DND-41 (cell line): ENCODE measurements around the gene DST.

Experiments
- ATAC-seq: fragments of 200-7000 bp; cut with Tn5 transposase; 3 replicates; pipeline ENCODE4 v1.9.1; 2021; ENCODE audit warnings: low read depth; ENCODE audit not compliant: insufficient read depth
- DNase-seq: peaks from one replicate; pipeline ENCODE4 v3.0.0-alpha.2; 2020
- H2AFZ ChIP-seq: 2 replicates; pipeline ENCODE4 v1.6.0; 2012; ENCODE audit warnings: low read depth, low read length
- H3K27ac ChIP-seq: 2 replicates; pipeline ENCODE4 v1.5.1; 2012; ENCODE audit warnings: low read length, inconsistent platforms
- H3K27me3 ChIP-seq: fragments of 200-600 bp; sonication (generic); 2 replicates; pipeline ENCODE4 v1.6.0; 2012; ENCODE audit warnings: low read length, mild to moderate bottlenecking, inconsistent platforms; ENCODE audit not compliant: insufficient read depth, poor library complexity
- H3K36me3 ChIP-seq: 2 replicates; pipeline ENCODE4 v1.5.1; 2012; ENCODE audit warnings: low read length, inconsistent platforms; ENCODE audit not compliant: insufficient read depth
- H3K4me1 ChIP-seq: 2 replicates; pipeline ENCODE4 v1.5.1; 2012; ENCODE audit warnings: mild to moderate bottlenecking, low read length; ENCODE audit not compliant: insufficient read depth
- H3K4me2 ChIP-seq: 2 replicates; pipeline ENCODE4 v1.6.0; 2012; ENCODE audit warnings: mild to moderate bottlenecking, moderate library complexity, low read length, inconsistent platforms; ENCODE audit not compliant: insufficient read depth
- H3K4me3 ChIP-seq, 2 experiments: fragments of 200-600 bp in 1 of 2; shearing (Covaris generic) in 1 of 2; 2 replicates each; pipeline ENCODE4 v1.5.1; 2012 to 2016; ENCODE audit warnings: inconsistent platforms in 2 of 2, low read length in 2 of 2, mild to moderate bottlenecking in 2 of 2, low read depth in 1 of 2, moderate library complexity in 1 of 2
- H3K79me2 ChIP-seq: 2 replicates; pipeline ENCODE4 v1.6.0; 2012; ENCODE audit warnings: low read length, inconsistent platforms; ENCODE audit not compliant: insufficient read depth
- H3K9ac ChIP-seq: 2 replicates; pipeline ENCODE4 v1.6.0; 2012; ENCODE audit warnings: low read depth, mild to moderate bottlenecking, inconsistent platforms, low read length, moderate library complexity
- H3K9me3 ChIP-seq: 2 replicates; pipeline ENCODE4 v1.5.1; 2012; ENCODE audit warnings: low read length, moderate library complexity, mild to moderate bottlenecking, inconsistent platforms; ENCODE audit not compliant: insufficient read depth, severe bottlenecking
- H4K20me1 ChIP-seq: 2 replicates; pipeline ENCODE4 v1.6.0; 2012; ENCODE audit warnings: low read length; ENCODE audit not compliant: insufficient read depth
- EZH2 ChIP-seq: IDR thresholded peaks from 3 replicates; pipeline ENCODE4 v1.6.1; 2012; ENCODE audit warnings: borderline replicate concordance, low read depth, mild to moderate bottlenecking, moderate library complexity, low read length, inconsistent platforms; ENCODE audit not compliant: severe bottlenecking
- TF ChIP-seq, protein P1 (sequence below): IDR thresholded peaks from 2 replicates; pipeline ENCODE4 v1.5.1; 2012; ENCODE audit warnings: borderline replicate concordance, low read length, moderate library complexity, mild to moderate bottlenecking; ENCODE audit not compliant: poor library complexity, severe bottlenecking; ENCODE audit errors: extremely low read depth

DST gene

DNA sequence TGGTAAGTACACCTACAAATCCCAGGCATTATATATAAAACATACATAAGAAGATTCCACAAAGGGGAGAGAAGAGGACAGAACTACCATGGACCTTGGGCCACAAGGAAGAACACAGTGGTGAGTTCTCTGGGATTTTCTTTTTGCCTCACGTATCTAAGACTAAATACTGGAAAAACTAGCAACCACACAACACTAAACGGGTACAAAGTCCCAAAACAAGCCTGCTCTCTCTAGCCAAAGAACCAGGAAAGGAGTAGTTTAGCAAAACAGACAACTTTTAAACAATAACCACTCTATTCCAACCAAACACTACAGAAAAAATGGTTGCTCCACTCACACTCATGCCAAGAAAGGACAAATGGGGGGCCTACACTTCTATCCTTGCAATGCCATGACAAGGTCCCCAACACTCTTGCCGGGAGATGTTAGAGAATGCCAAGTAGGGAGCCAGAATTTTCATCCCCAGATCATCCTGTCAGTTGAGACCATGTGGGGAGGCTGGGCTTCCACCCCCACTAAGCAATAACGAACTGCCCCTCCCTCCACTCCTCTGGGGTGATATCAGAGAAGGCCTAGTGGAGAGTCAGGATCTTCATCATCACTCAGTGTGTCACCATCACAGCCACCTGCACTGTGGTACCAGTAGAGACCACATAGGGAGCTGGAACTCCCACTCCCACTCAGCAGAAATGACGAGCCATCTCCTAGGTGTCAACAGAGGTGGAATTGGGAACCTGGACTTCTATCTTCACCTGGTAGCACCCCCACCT is 123.5 kb downstream of the DST start:
- H3K79me2 ChIP-seq: no peaks in the 10 kb centered on the region
- no peak overlapping the region for H3K9ac ChIP-seq
- H3K36me3 ChIP-seq: no peaks in the 10 kb centered on the region
- H2AFZ ChIP-seq: no peak overlapping the region
- DNase-seq (no peak), ATAC-seq (no peak)
- no peaks in the 10 kb centered on the region for H4K20me1 ChIP-seq
- no peaks in the 10 kb centered on the region for H3K9me3 ChIP-seq
- peaks cover 4% of the 10 kb centered on the region for H3K27me3 ChIP-seq
- H3K4me2 ChIP-seq: no peak overlapping the region
- H3K27ac ChIP-seq: no peak overlapping the region
- TF ChIP-seq, protein P1, sequence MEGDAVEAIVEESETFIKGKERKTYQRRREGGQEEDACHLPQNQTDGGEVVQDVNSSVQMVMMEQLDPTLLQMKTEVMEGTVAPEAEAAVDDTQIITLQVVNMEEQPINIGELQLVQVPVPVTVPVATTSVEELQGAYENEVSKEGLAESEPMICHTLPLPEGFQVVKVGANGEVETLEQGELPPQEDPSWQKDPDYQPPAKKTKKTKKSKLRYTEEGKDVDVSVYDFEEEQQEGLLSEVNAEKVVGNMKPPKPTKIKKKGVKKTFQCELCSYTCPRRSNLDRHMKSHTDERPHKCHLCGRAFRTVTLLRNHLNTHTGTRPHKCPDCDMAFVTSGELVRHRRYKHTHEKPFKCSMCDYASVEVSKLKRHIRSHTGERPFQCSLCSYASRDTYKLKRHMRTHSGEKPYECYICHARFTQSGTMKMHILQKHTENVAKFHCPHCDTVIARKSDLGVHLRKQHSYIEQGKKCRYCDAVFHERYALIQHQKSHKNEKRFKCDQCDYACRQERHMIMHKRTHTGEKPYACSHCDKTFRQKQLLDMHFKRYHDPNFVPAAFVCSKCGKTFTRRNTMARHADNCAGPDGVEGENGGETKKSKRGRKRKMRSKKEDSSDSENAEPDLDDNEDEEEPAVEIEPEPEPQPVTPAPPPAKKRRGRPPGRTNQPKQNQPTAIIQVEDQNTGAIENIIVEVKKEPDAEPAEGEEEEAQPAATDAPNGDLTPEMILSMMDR: no peak
- TF ChIP-seq EZH2: no peak
- H3K4me1 ChIP-seq: no peaks in the 10 kb centered on the region
- no peak overlapping the region for H3K4me3 ChIP-seq

DNA sequence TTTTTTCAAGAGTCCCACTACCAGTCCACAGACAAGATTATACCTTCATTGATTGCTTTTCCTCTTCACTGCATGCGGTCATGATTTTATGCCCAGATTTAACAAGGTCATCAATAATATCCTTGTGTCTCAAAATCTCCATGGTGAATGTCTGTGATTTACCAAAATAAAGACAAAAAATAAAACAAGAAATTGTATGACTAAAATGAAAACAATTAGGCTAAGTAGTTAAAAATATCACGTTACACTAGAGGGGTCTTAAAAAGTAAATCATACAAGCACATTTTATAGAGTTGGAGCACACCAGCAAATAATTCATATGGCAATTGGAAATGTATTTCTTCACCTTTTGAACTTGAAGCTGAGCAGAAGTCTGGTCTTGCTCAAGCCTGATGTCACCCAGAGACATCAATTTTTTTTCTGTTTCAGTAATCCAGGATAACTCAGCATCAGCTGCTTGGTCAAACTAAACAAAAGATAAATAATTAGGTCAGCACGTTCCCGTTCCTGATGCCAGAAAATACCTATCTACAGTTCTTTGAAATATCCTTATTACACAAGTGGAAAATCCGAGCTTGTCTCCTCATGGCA is 125.4 kb downstream of the DST start:
- Histone ChIP-seq H3K9me3 (no peaks in the 10 kb centered on the region), H3K4me3 (no peak overlapping the region), H3K27me3 (peaks cover under 1% of the 10 kb centered on the region), H3K4me2 (no peak overlapping the region), H3K4me1 (no peaks in the 10 kb centered on the region), H3K9ac (no peak overlapping the region), H3K36me3 (no peaks in the 10 kb centered on the region), H4K20me1 (no peaks in the 10 kb centered on the region), H2AFZ (no peak overlapping the region), H3K27ac (no peak overlapping the region), H3K79me2 (no peaks in the 10 kb centered on the region)
- DNase-seq: no peak
- TF ChIP-seq, protein P1: no peak
- no peak for TF ChIP-seq EZH2
- ATAC-seq: no peak

GRCh38 chr6:56516003-56516402 is 126.7 kb downstream of the DST start:
- Histone ChIP-seq H4K20me1 (no peaks in the 10 kb centered on the region), H3K27ac (no peak overlapping the region), H3K9me3 (no peaks in the 10 kb centered on the region), H3K27me3 (no peaks in the 10 kb centered on the region), H3K36me3 (no peaks in the 10 kb centered on the region), H3K9ac (no peak overlapping the region), H3K4me1 (no peaks in the 10 kb centered on the region), H3K79me2 (no peaks in the 10 kb centered on the region), H2AFZ (no peak overlapping the region), H3K4me2 (no peak overlapping the region), H3K4me3 (no peak overlapping the region)
- DNase-seq (no peak), ATAC-seq (no peak)
- TF ChIP-seq, protein P1: no peak
- no peak for TF ChIP-seq EZH2
